ENCODE measurements around the gene BAZ2B. TPM values are rescaled to one million over a fixed set of nuclear protein-coding genes. Genes with fewer than 3 reads are reported as not detected.

The BAZ2B gene
- total and polyA plus RNA-seq, 2 of the 13 experiments (the other 11 are each of a cell fraction or from before 2014, with no cell fraction given) = 14.0 to 15.1 TPM

- ChIA-PET CTCF (ENCODE audit: low intra/inter-chr PET ratio, low total read pairs) (no interaction called here), POLR2A (no interaction called here)
- WGBS (ENCODE audit: low lambda C conversion rate) = 92% methylated on average over 1 of the region's 1 CpG
- Histone ChIP-seq H3K27ac (ENCODE audit: extremely low read length, insufficient read depth, low read length) (no peak overlapping the region), H3K36me3 (replicated peaks in 1 of 2; ENCODE audit: control insufficient read depth in 1 of 2, insufficient read depth in 2 of 2, low read length in 2 of 2) (no peaks in the 10 kb centered on the region), H3K9me3 (ENCODE audit: low read length) (no peaks in the 10 kb centered on the region), H3K4me3 (replicated peaks in 1 of 3; ENCODE audit: insufficient read depth in 1 of 3, low read depth in 2 of 3, low read length in 3 of 3) (no peak overlapping the region), H2AFZ (ENCODE audit: low read length) (no peak overlapping the region), H3K4me2 (ENCODE audit: low read depth, low read length) (no peak overlapping the region), H3K4me1 (ENCODE audit: insufficient read depth, low read length) (no peaks in the 10 kb centered on the region), H3K27me3 (ENCODE audit: control insufficient read depth in 1 of 2, insufficient read depth in 2 of 2, low read length in 2 of 2) (no peaks in the 10 kb centered on the region), H3K79me2 (ENCODE audit: insufficient read depth, low read length) (no peaks in the 10 kb centered on the region), H3K9ac (ENCODE audit: insufficient read depth, low read depth, low read length) (no peak overlapping the region), H4K20me1 (ENCODE audit: insufficient read depth, low read length) (no peaks in the 10 kb centered on the region; the same call in 1 of the 2 replicates)
- ATAC-seq (no peak), DNase-seq (ENCODE audit: low spot score) (no peak), FAIRE-seq (no peak)
- TF ChIP-seq, protein P1, sequence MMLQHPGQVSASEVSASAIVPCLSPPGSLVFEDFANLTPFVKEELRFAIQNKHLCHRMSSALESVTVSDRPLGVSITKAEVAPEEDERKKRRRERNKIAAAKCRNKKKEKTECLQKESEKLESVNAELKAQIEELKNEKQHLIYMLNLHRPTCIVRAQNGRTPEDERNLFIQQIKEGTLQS (CRISPR knock-in tag; IDR thresholded peaks at IDR 0.05) = no peak
- TF ChIP-seq TCF7L2 (IDR thresholded peaks at IDR 0.05; ENCODE audit: low read depth, low read length) = no peak
- in situ Hi-C loops (cut with HindIII; ENCODE audit: extremely low pct_ligation_motif_present, low pct_unique_long_range_greater_than_20kb) (no loop called here), intact Hi-C loops (cut with micrococcal nuclease; ENCODE audit: unreplicated experiment) (no loop called here)
- BruUV-seq (replicated peaks) = no TSS peak
These were observed 84.9 kb downstream of the BAZ2B start for GRCh38 chr2:159531475-159531874.

DNA sequence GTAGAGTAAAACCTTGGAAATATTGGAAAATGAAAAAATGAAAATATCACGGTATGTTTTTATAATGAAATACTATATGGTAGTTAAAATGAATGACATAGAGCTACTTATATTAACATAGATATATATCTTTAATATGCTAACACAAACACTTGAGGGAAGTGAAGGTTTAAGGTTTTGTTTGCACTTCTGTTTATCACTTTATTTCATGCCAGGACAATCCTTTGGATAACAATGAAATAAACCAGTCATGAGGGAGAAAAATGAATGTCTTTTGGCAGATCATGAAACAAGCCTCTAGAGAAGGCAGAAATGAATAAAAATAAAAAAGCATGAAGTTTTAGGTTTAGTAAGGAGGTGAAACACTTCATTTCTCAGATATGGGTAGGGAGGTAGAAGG lies 89.9 kb downstream of the BAZ2B start:
- H3K4me3 ChIP-seq (replicated peaks in 1 of 3; ENCODE audit: insufficient read depth in 1 of 3, low read depth in 2 of 3, low read length in 3 of 3) = no peak overlapping the region
- in situ Hi-C loops (cut with HindIII; ENCODE audit: extremely low pct_ligation_motif_present, low pct_unique_long_range_greater_than_20kb) (no loop called here), intact Hi-C loops (cut with micrococcal nuclease; ENCODE audit: unreplicated experiment) (no loop called here)
- WGBS (ENCODE audit: low lambda C conversion rate) = 80% methylated on average over 1 of the region's 1 CpG
- H3K27me3 ChIP-seq (ENCODE audit: control insufficient read depth in 1 of 2, insufficient read depth in 2 of 2, low read length in 2 of 2) = no peaks in the 10 kb centered on the region
- H3K36me3 ChIP-seq (replicated peaks in 1 of 2; ENCODE audit: control insufficient read depth in 1 of 2, insufficient read depth in 2 of 2, low read length in 2 of 2) = no peaks in the 10 kb centered on the region
- no peak for DNase-seq (ENCODE audit: low spot score)
- H3K9ac ChIP-seq (ENCODE audit: insufficient read depth, low read depth, low read length) = no peak overlapping the region
- no peak overlapping the region for H2AFZ ChIP-seq (ENCODE audit: low read length)
- ATAC-seq = no peak
- no peaks in the 10 kb centered on the region for H3K9me3 ChIP-seq (ENCODE audit: low read length)
- no peak overlapping the region for H3K4me2 ChIP-seq (ENCODE audit: low read depth, low read length)
- H3K4me1 ChIP-seq (ENCODE audit: insufficient read depth, low read length) = no peaks in the 10 kb centered on the region
- no peaks in the 10 kb centered on the region for H3K79me2 ChIP-seq (ENCODE audit: insufficient read depth, low read length)
- no peak overlapping the region for H3K27ac ChIP-seq (ENCODE audit: extremely low read length, insufficient read depth, low read length)
- POLR2A ChIA-PET = no interaction called here
- CTCF ChIA-PET (ENCODE audit: low intra/inter-chr PET ratio, low total read pairs) = no interaction called here
- no peak for FAIRE-seq
- no peaks in the 10 kb centered on the region; the same call in 1 of the 2 replicates for H4K20me1 ChIP-seq (ENCODE audit: insufficient read depth, low read length)
- no TSS peak for BruUV-seq (replicated peaks)
- TF ChIP-seq ZNF687 (CRISPR knock-in tag; IDR thresholded peaks at IDR 0.05) (no peak), HNF4A (CRISPR knock-in tag; IDR thresholded peaks at IDR 0.05) (no peak), ZNF362 (CRISPR knock-in tag; IDR thresholded peaks at IDR 0.05; ENCODE audit: borderline replicate concordance) (no peak), PHB2 (IDR thresholded peaks at IDR 0.05; ENCODE audit: partially characterized antibody) (no peak), MIXL1 (CRISPR knock-in tag; IDR thresholded peaks at IDR 0.05) (no peak), PHF21A (CRISPR knock-in tag; IDR thresholded peaks at IDR 0.05) (no peak), RFX5 (IDR thresholded peaks at IDR 0.05; ENCODE audit: low read depth, low read length) (no peak), BCLAF1 (IDR thresholded peaks at IDR 0.05) (no peak), ZNF713 (CRISPR knock-in tag; IDR thresholded peaks at IDR 0.05) (no peak)
